Mesendoderm (in vitro differentiated cells): ENCODE data around the gene SPNS3.

ENCODE experiments used
- DNase-seq: peaks from one replicate; pipeline ENCODE4 v3.0.0; 2013
- H2AK5ac ChIP-seq: 2 replicates; pipeline ENCODE4 v1.6.1; 2013; ENCODE audit warnings: low read length, inconsistent platforms
- H2BK120ac ChIP-seq: 2 replicates; pipeline ENCODE4 v1.6.1; 2013; ENCODE audit warnings: low read depth, mild to moderate bottlenecking, low read length, moderate library complexity, mixed read lengths
- H2BK15ac ChIP-seq: replicated peaks from 2 replicates; pipeline ENCODE4 v1.6.1; 2013; ENCODE audit warnings: low read depth, mild to moderate bottlenecking, moderate library complexity
- H2BK5ac ChIP-seq: 2 replicates; pipeline ENCODE4 v1.6.1; 2013; ENCODE audit warnings: low read length, inconsistent platforms
- H3K18ac ChIP-seq: 2 replicates; pipeline ENCODE4 v1.6.1; 2013; ENCODE audit warnings: mild to moderate bottlenecking, low read length, mixed read lengths
- H3K23ac ChIP-seq: one replicate; pipeline ENCODE4 v1.6.1; 2013; ENCODE audit warnings: low read length
- H3K27ac ChIP-seq: 2 replicates; pipeline ENCODE4 v1.5.1; 2013; ENCODE audit warnings: low read depth, mild to moderate bottlenecking, inconsistent platforms, low read length, moderate library complexity
- H3K27me3 ChIP-seq: 2 replicates; pipeline ENCODE4 v1.6.1; 2013; ENCODE audit warnings: low read length, control low read depth, mild to moderate bottlenecking, inconsistent platforms; ENCODE audit not compliant: insufficient read depth, poor library complexity
- H3K36me3 ChIP-seq: 2 replicates; pipeline ENCODE4 v1.6.1; 2013; ENCODE audit warnings: low read length, inconsistent platforms; ENCODE audit not compliant: control insufficient read depth, insufficient read depth
- H3K4ac ChIP-seq: one replicate; pipeline ENCODE4 v1.6.1; 2013; ENCODE audit warnings: low read depth, mild to moderate bottlenecking, low read length, moderate library complexity
- H3K4me1 ChIP-seq: 2 replicates; pipeline ENCODE4 v1.6.1; 2013; ENCODE audit warnings: low read depth, low read length, inconsistent platforms; ENCODE audit not compliant: control insufficient read depth
- H3K4me2 ChIP-seq: 2 replicates; pipeline ENCODE4 v1.6.1; 2013; ENCODE audit warnings: low read length
- H3K4me3 ChIP-seq: 2 replicates; pipeline ENCODE4 v1.5.1; 2013; ENCODE audit warnings: mild to moderate bottlenecking, low read length
- H3K56ac ChIP-seq: one replicate; pipeline ENCODE4 v1.6.1; 2013; ENCODE audit warnings: low read length
- H3K79me1 ChIP-seq: 2 replicates; pipeline ENCODE4 v1.6.1; 2013; ENCODE audit warnings: low read length, inconsistent platforms
- H3K79me2 ChIP-seq: 2 replicates; pipeline ENCODE4 v1.6.1; 2013; ENCODE audit warnings: mild to moderate bottlenecking, low read length; ENCODE audit not compliant: control insufficient read depth, insufficient read depth
- H3K9ac ChIP-seq: 2 replicates; pipeline ENCODE4 v1.6.1; 2013; ENCODE audit warnings: low read length, inconsistent platforms
- H4K5ac ChIP-seq: one replicate; pipeline ENCODE4 v1.6.1; 2013; ENCODE audit warnings: low read length
- H4K8ac ChIP-seq: one replicate; pipeline ENCODE4 v1.6.1; 2013; ENCODE audit warnings: low read depth, mild to moderate bottlenecking, control low read depth, low read length, moderate library complexity
- WGBS: extraction: QIAGEN DNeasy Blood & Tissue Kit; methylation state at CpG from one replicate; pipeline ENCODE4 v1.1.7; 2013; ENCODE audit warnings: low lambda C conversion rate, missing lambda C conversion rate; ENCODE audit not compliant: insufficient coverage; ENCODE audit errors: extremely low coverage; 5-methylcytosine and 5-hydroxymethylcytosine counted together

Gene SPNS3

GRCh38 chr17:4417129-4417667 is 16.5 kb upstream of the SPNS3 start:
- H2BK120ac ChIP-seq, result no peak overlapping the region
- H3K4ac ChIP-seq, result no peak overlapping the region
- H3K27me3 ChIP-seq, result no peaks in the 10 kb centered on the region
- H3K23ac ChIP-seq, result no peak overlapping the region
- no peak for DNase-seq
- H3K4me3 ChIP-seq, result no peak overlapping the region
- H2AK5ac ChIP-seq, result no peak overlapping the region
- no peak overlapping the region for H4K8ac ChIP-seq
- no peak overlapping the region for H2BK5ac ChIP-seq
- H4K5ac ChIP-seq, result no peak overlapping the region
- no peak overlapping the region for H3K18ac ChIP-seq
- H3K36me3 ChIP-seq, result no peaks in the 10 kb centered on the region
- H3K56ac ChIP-seq, result no peak overlapping the region
- no peaks in the 10 kb centered on the region for H3K79me1 ChIP-seq
- H3K27ac ChIP-seq, result no peak overlapping the region
- WGBS, result no CpG with 5 or more reads among the region's 2 CpGs
- no peak overlapping the region for H3K9ac ChIP-seq
- H2BK15ac ChIP-seq, result no peak overlapping the region
- no peaks in the 10 kb centered on the region for H3K4me1 ChIP-seq
- H3K4me2 ChIP-seq, result no peak overlapping the region
- H3K79me2 ChIP-seq, result no peaks in the 10 kb centered on the region

GRCh38 chr17:4420692-4421131 is 13.0 kb upstream of the SPNS3 start:
- no peak overlapping the region for H2BK15ac ChIP-seq
- H3K4me2 ChIP-seq, result no peak overlapping the region
- H3K4me1 ChIP-seq, result no peaks in the 10 kb centered on the region
- H3K9ac ChIP-seq, result no peak overlapping the region
- H3K36me3 ChIP-seq, result no peaks in the 10 kb centered on the region
- no peaks in the 10 kb centered on the region for H3K79me1 ChIP-seq
- peak; percentile 86 for DNase-seq
- H3K79me2 ChIP-seq, result no peaks in the 10 kb centered on the region
- H3K18ac ChIP-seq, result no peak overlapping the region
- H3K56ac ChIP-seq, result no peak overlapping the region
- no peak overlapping the region for H3K4me3 ChIP-seq
- no peak overlapping the region for H3K4ac ChIP-seq
- H3K23ac ChIP-seq, result no peak overlapping the region
- no peak overlapping the region for H2AK5ac ChIP-seq
- H2BK5ac ChIP-seq, result no peak overlapping the region
- no peak overlapping the region for H2BK120ac ChIP-seq
- no peak overlapping the region for H4K5ac ChIP-seq
- H4K8ac ChIP-seq, result no peak overlapping the region
- no peak overlapping the region for H3K27ac ChIP-seq
- no CpG with 5 or more reads among the region's 7 CpGs for WGBS
- no peaks in the 10 kb centered on the region for H3K27me3 ChIP-seq

- no peaks in the 10 kb centered on the region for H3K79me1 ChIP-seq
- H2AK5ac ChIP-seq, result no peak overlapping the region
- no peak overlapping the region for H3K23ac ChIP-seq
- H4K8ac ChIP-seq, result no peak overlapping the region
- H3K79me2 ChIP-seq, result no peaks in the 10 kb centered on the region
- H3K36me3 ChIP-seq, result no peaks in the 10 kb centered on the region
- H2BK15ac ChIP-seq, result no peak overlapping the region
- no peak overlapping the region for H3K4me2 ChIP-seq
- no peak for DNase-seq
- no CpG with 5 or more reads among the region's 6 CpGs for WGBS
- H2BK120ac ChIP-seq, result no peak overlapping the region
- no peaks in the 10 kb centered on the region for H3K4me1 ChIP-seq
- no peak overlapping the region for H3K9ac ChIP-seq
- no peak overlapping the region for H3K56ac ChIP-seq
- no peak overlapping the region for H3K4me3 ChIP-seq
- no peak overlapping the region for H2BK5ac ChIP-seq
- no peak overlapping the region for H3K27ac ChIP-seq
- no peaks in the 10 kb centered on the region for H3K27me3 ChIP-seq
- H3K4ac ChIP-seq, result no peak overlapping the region
- H4K5ac ChIP-seq, result no peak overlapping the region
- H3K18ac ChIP-seq, result no peak overlapping the region
Observed at GRCh38 chr17:4422864-4423263, 10.9 kb upstream of the SPNS3 start.

- Histone ChIP-seq H3K4me3 (no peak overlapping the region), H3K27ac (no peak overlapping the region), H3K18ac (no peak overlapping the region), H3K23ac (no peak overlapping the region), H3K27me3 (no peaks in the 10 kb centered on the region), H3K9ac (no peak overlapping the region), H3K4ac (no peak overlapping the region), H4K8ac (no peak overlapping the region), H3K4me2 (no peak overlapping the region), H2BK5ac (no peak overlapping the region), H3K79me1 (no peaks in the 10 kb centered on the region), H3K56ac (no peak overlapping the region), H2AK5ac (no peak overlapping the region), H2BK15ac (no peak overlapping the region), H2BK120ac (no peak overlapping the region), H4K5ac (no peak overlapping the region), H3K4me1 (no peaks in the 10 kb centered on the region), H3K79me2 (no peaks in the 10 kb centered on the region), H3K36me3 (no peaks in the 10 kb centered on the region)
- no peak for DNase-seq
- no CpG with 5 or more reads among the region's 10 CpGs for WGBS
Observed at GRCh38 chr17:4425398-4425797, 8.3 kb upstream of the SPNS3 start.

GRCh38 chr17:4426499-4427208 is 7.1 kb upstream of the SPNS3 start:
- Histone ChIP-seq H3K56ac (no peak overlapping the region), H3K9ac (no peak overlapping the region), H3K27me3 (no peaks in the 10 kb centered on the region), H3K4me2 (no peak overlapping the region), H3K4me3 (no peak overlapping the region), H4K8ac (no peak overlapping the region), H3K79me1 (no peaks in the 10 kb centered on the region), H3K23ac (no peak overlapping the region), H3K18ac (no peak overlapping the region), H2AK5ac (no peak overlapping the region), H3K27ac (no peak overlapping the region), H3K36me3 (no peaks in the 10 kb centered on the region), H4K5ac (no peak overlapping the region), H3K79me2 (no peaks in the 10 kb centered on the region), H3K4me1 (no peaks in the 10 kb centered on the region), H2BK15ac (no peak overlapping the region), H2BK120ac (no peak overlapping the region), H2BK5ac (no peak overlapping the region), H3K4ac (no peak overlapping the region)
- WGBS, result no CpG with 5 or more reads among the region's 10 CpGs
- no peak for DNase-seq

GRCh38 chr17:4427505-4427904 is 6.2 kb upstream of the SPNS3 start:
- Histone ChIP-seq H3K4ac (no peak overlapping the region), H2BK5ac (no peak overlapping the region), H3K36me3 (no peaks in the 10 kb centered on the region), H4K8ac (no peak overlapping the region), H3K4me1 (no peaks in the 10 kb centered on the region), H3K9ac (no peak overlapping the region), H2BK120ac (no peak overlapping the region), H4K5ac (no peak overlapping the region), H2AK5ac (no peak overlapping the region), H3K79me1 (no peaks in the 10 kb centered on the region), H3K18ac (no peak overlapping the region), H3K27me3 (no peaks in the 10 kb centered on the region), H3K79me2 (no peaks in the 10 kb centered on the region), H3K4me3 (no peak overlapping the region), H3K56ac (no peak overlapping the region), H2BK15ac (no peak overlapping the region), H3K4me2 (no peak overlapping the region), H3K27ac (no peak overlapping the region), H3K23ac (no peak overlapping the region)
- DNase-seq, result no peak
- WGBS, result no CpG with 5 or more reads among the region's 11 CpGs
